Astrocyte (in vitro differentiated cells and primary cell): ENCODE measurements around the gene CELF5. TPM values are rescaled to one million over a fixed set of nuclear protein-coding genes. Genes with fewer than 3 reads are reported as not detected.

ENCODE experiments used
- DNase-seq: peaks from one replicate; pipeline ENCODE4 v3.0.0-alpha.2; 2010; ENCODE audit warnings: low read depth
- FAIRE-seq: peaks from 2 replicates; lab custom pipeline; 2011; peaks lifted over from hg19 to GRCh38; lab: Jason Lieb, UNC
- H2AFZ ChIP-seq: 2 replicates; pipeline ENCODE4 v1.6.0; 2012; ENCODE audit warnings: low read depth, low read length, inconsistent platforms
- H3K27ac ChIP-seq: 2 replicates; pipeline ENCODE4 v1.5.1; 2011; ENCODE audit warnings: low read depth, low read length, inconsistent platforms
- H3K27me3 ChIP-seq: 2 replicates; pipeline ENCODE4 v1.6.0; 2011; ENCODE audit warnings: low read length, inconsistent platforms; ENCODE audit not compliant: insufficient read depth
- H3K36me3 ChIP-seq: 2 replicates; pipeline ENCODE4 v1.5.1; 2011; ENCODE audit warnings: low read length, inconsistent platforms; ENCODE audit not compliant: insufficient read depth
- H3K4me1 ChIP-seq: 2 replicates; pipeline ENCODE4 v1.5.1; 2011; ENCODE audit warnings: low read length, inconsistent platforms; ENCODE audit not compliant: insufficient read depth
- H3K4me2 ChIP-seq: 2 replicates; pipeline ENCODE4 v1.6.0; 2012; ENCODE audit warnings: low read length, inconsistent platforms
- H3K4me3 ChIP-seq: 2 replicates; pipeline ENCODE4 v1.5.1; 2011; ENCODE audit warnings: low read depth, mild to moderate bottlenecking, low read length, inconsistent platforms; ENCODE audit not compliant: insufficient read depth
- H3K79me2 ChIP-seq: 2 replicates; pipeline ENCODE4 v1.6.0; 2012; ENCODE audit warnings: mild to moderate bottlenecking, low read length, inconsistent platforms; ENCODE audit not compliant: insufficient read depth
- H3K9ac ChIP-seq: 2 replicates; pipeline ENCODE4 v1.6.0; 2012; ENCODE audit warnings: mild to moderate bottlenecking, low read length, inconsistent platforms
- H3K9me3 ChIP-seq: 2 replicates; pipeline ENCODE4 v1.5.1; 2012; ENCODE audit warnings: low read depth, mild to moderate bottlenecking, low read length, inconsistent platforms; ENCODE audit not compliant: insufficient read depth
- H4K20me1 ChIP-seq: 2 replicates; pipeline ENCODE4 v1.6.0; 2012; ENCODE audit warnings: low read length, inconsistent platforms; ENCODE audit not compliant: insufficient read depth
- H3K27ac Mint-ChIP-seq: one replicate; pipeline ENCODE4 v1.8.0; 2021; ENCODE audit warnings: mild to moderate bottlenecking, mixed read lengths; ENCODE audit not compliant: unreplicated experiment
- H3K27me3 Mint-ChIP-seq: one replicate; pipeline ENCODE4 v1.8.0; 2021; ENCODE audit warnings: low read depth, mixed read lengths; ENCODE audit not compliant: unreplicated experiment
- H3K36me3 Mint-ChIP-seq: one replicate; pipeline ENCODE4 v1.8.0; 2021; ENCODE audit warnings: low read depth, mixed read lengths; ENCODE audit not compliant: unreplicated experiment
- H3K4me1 Mint-ChIP-seq: one replicate; pipeline ENCODE4 v1.8.0; 2021; ENCODE audit warnings: low read depth, mixed read lengths; ENCODE audit not compliant: unreplicated experiment
- H3K4me3 Mint-ChIP-seq: one replicate; pipeline ENCODE4 v1.8.0; 2021; ENCODE audit warnings: mild to moderate bottlenecking, moderate library complexity, mixed read lengths; ENCODE audit not compliant: unreplicated experiment
- H3K9me3 Mint-ChIP-seq: one replicate; pipeline ENCODE4 v1.8.0; 2021; ENCODE audit warnings: mild to moderate bottlenecking, mixed read lengths; ENCODE audit not compliant: unreplicated experiment
- EZH2 ChIP-seq: IDR thresholded peaks from 2 replicates; pipeline ENCODE4 v1.6.1; 2012; ENCODE audit warnings: mild to moderate bottlenecking, low read length, inconsistent platforms; ENCODE audit not compliant: insufficient read depth
- total RNA-seq: library from RNA; stranded (reverse); gene quantifications from 2 replicates; pipeline ENCODE4 v1.2.1, GENCODE V29; 2021
- TF ChIP-seq, protein P1 (sequence below): IDR thresholded peaks from 2 replicates; pipeline ENCODE4 v1.5.1; 2011; ENCODE audit warnings: low read depth, mild to moderate bottlenecking, inconsistent platforms, low read length, moderate library complexity; ENCODE audit not compliant: insufficient read depth

The CELF5 gene
- total RNA-seq, 1 donor from 2014 or later, result 1.2 TPM

DNA sequence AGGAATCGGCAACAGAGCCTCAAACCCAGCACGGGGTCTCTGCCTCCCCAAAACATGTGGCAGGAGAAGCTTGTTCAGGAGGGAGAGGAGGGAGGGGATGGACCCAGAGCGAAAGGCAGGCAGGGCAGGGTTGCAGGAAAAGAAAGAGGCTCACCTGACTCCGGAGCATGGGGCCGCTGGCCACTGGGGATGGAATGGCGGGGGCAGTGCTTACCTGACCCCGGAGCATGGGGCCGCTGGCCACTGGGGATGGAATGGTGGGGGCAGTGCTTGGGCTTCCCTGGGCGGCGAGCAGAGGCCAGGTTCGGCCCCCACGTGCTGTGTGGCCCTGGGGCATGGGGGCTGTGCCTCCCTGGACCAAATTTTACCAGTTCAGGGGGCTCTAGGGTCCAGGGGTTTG is 13.3 kb upstream of the CELF5 start:
- no peaks in the 10 kb centered on the region for H3K4me1 ChIP-seq
- Mint-ChIP-seq H3K27ac (no peak overlapping the region), H3K9me3 (no peaks in the 10 kb centered on the region), H3K27me3 (peaks cover 2% of the 10 kb centered on the region), H3K4me3 (no peak overlapping the region), H3K4me1 (no peaks in the 10 kb centered on the region), H3K36me3 (peaks cover 9% of the 10 kb centered on the region)
- no peak for FAIRE-seq
- no peaks in the 10 kb centered on the region for H3K79me2 ChIP-seq
- DNase-seq, result no peak
- H3K27ac ChIP-seq, result no peak overlapping the region
- H3K4me2 ChIP-seq, result no peak overlapping the region
- no peak overlapping the region for H3K4me3 ChIP-seq
- no peak overlapping the region for H2AFZ ChIP-seq
- H3K36me3 ChIP-seq, result no peaks in the 10 kb centered on the region
- TF ChIP-seq, protein P1, sequence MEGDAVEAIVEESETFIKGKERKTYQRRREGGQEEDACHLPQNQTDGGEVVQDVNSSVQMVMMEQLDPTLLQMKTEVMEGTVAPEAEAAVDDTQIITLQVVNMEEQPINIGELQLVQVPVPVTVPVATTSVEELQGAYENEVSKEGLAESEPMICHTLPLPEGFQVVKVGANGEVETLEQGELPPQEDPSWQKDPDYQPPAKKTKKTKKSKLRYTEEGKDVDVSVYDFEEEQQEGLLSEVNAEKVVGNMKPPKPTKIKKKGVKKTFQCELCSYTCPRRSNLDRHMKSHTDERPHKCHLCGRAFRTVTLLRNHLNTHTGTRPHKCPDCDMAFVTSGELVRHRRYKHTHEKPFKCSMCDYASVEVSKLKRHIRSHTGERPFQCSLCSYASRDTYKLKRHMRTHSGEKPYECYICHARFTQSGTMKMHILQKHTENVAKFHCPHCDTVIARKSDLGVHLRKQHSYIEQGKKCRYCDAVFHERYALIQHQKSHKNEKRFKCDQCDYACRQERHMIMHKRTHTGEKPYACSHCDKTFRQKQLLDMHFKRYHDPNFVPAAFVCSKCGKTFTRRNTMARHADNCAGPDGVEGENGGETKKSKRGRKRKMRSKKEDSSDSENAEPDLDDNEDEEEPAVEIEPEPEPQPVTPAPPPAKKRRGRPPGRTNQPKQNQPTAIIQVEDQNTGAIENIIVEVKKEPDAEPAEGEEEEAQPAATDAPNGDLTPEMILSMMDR, result no peak
- no peak for TF ChIP-seq EZH2
- H3K9me3 ChIP-seq, result no peaks in the 10 kb centered on the region
- H3K9ac ChIP-seq, result no peak overlapping the region
- H3K27me3 ChIP-seq, result no peaks in the 10 kb centered on the region
- no peaks in the 10 kb centered on the region for H4K20me1 ChIP-seq

DNA sequence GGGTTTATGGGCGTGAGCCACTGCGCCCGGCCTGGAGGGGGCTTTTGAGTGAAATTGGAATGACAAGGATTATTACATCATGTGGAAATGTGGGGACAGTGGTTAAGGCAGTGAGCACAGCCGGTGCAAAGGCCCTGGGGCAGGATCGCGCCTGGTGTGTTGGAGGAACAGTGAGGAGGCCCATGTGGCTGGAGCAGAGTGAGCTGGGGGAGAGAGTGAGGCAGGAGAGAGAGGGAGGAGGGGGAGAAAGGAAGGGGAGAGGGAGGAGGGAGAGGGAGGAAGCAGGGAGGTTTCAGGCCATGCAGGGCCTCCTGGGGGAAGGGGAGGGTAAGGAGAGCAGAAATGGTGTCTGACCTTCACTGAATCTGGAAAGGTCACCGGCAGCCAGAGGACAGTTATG is 11.3 kb upstream of the CELF5 start:
- no peak overlapping the region for H3K4me3 ChIP-seq
- H3K9me3 ChIP-seq, result no peaks in the 10 kb centered on the region
- FAIRE-seq (no peak), DNase-seq (no peak)
- H3K4me3 Mint-ChIP-seq, result no peak overlapping the region
- H3K9me3 Mint-ChIP-seq, result no peaks in the 10 kb centered on the region
- H3K4me1 ChIP-seq, result no peaks in the 10 kb centered on the region
- H3K27me3 ChIP-seq, result no peaks in the 10 kb centered on the region
- H4K20me1 ChIP-seq, result no peaks in the 10 kb centered on the region
- H3K9ac ChIP-seq, result no peak overlapping the region
- no peaks in the 10 kb centered on the region for H3K79me2 ChIP-seq
- H3K27ac ChIP-seq, result no peak overlapping the region
- TF ChIP-seq EZH2, result no peak
- TF ChIP-seq, protein P1, result no peak
- peaks cover 2% of the 10 kb centered on the region for H3K27me3 Mint-ChIP-seq
- H3K36me3 Mint-ChIP-seq, result peaks cover 13% of the 10 kb centered on the region
- no peak overlapping the region for H3K27ac Mint-ChIP-seq
- H3K36me3 ChIP-seq, result no peaks in the 10 kb centered on the region
- H3K4me2 ChIP-seq, result no peak overlapping the region
- no peak overlapping the region for H2AFZ ChIP-seq
- no peaks in the 10 kb centered on the region for H3K4me1 Mint-ChIP-seq

DNA sequence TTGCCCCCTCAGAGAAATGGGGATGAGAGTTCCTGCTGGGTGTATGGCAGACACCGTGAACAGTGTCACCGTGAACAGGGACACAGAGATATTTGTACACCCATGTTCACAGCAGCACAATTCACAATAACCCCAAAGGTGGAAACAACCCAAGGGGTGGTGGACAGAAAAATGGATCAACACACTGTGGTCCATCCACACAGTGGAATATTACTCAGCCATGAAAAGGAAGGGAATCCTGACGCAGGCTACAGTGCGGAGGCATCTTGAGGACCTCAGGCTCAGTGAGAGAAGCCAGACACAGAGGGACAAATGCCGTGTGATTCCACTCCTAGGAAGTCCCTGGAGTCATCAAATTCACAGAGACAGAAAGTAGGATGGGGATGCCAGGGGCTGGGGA is 7.6 kb upstream of the CELF5 start:
- H3K36me3 ChIP-seq, result no peaks in the 10 kb centered on the region
- H3K4me1 ChIP-seq, result no peaks in the 10 kb centered on the region
- H3K27ac ChIP-seq, result no peak overlapping the region
- H2AFZ ChIP-seq, result no peak overlapping the region
- no peak overlapping the region for H3K4me2 ChIP-seq
- no peaks in the 10 kb centered on the region for H3K9me3 ChIP-seq
- FAIRE-seq, result no peak
- DNase-seq, result no peak
- no peaks in the 10 kb centered on the region for H4K20me1 ChIP-seq
- no peaks in the 10 kb centered on the region for H3K27me3 ChIP-seq
- Mint-ChIP-seq H3K36me3 (peaks cover 9% of the 10 kb centered on the region), H3K9me3 (peaks cover 2% of the 10 kb centered on the region), H3K4me1 (no peaks in the 10 kb centered on the region), H3K27ac (peak overlapping the region; percentile 20), H3K27me3 (peaks cover 8% of the 10 kb centered on the region), H3K4me3 (peak overlapping the region; percentile 6)
- no peak overlapping the region for H3K4me3 ChIP-seq
- no peaks in the 10 kb centered on the region for H3K79me2 ChIP-seq
- no peak overlapping the region for H3K9ac ChIP-seq
- TF ChIP-seq EZH2, result no peak
- TF ChIP-seq, protein P1, result no peak
